ENCODE measurements around the gene B3GALNT2. TPM values are rescaled to one million over a fixed set of nuclear protein-coding genes. Genes with fewer than 3 reads are reported as not detected.

Gene B3GALNT2
- total and polyA plus RNA-seq, 12 donors, result 2.6 to 26.6 (median 21.4) TPM

GRCh38 chr1:235423214-235423652 is 81.0 kb downstream of the B3GALNT2 start:
- intact Hi-C loops (cut with DNase I), result loop anchor here in 1 of 10 donors (5.0 kb wide), 1 partner anchor 171 kb away; no protein-coding TSS in a partner anchor

GRCh38 chr1:235421751-235422150 is 82.5 kb downstream of the B3GALNT2 start:
- DNase-seq (no peak), ATAC-seq (peak in 1 of 8 donors; percentile 24)
- H3K9me3 ChIP-seq, result no peaks in the 10 kb centered on the region
- no peak for TF ChIP-seq CTCF (IDR thresholded peaks at IDR 0.05)
- intact Hi-C loops (cut with DNase I), result loop anchor here in 1 of 10 donors (5.0 kb wide), 1 partner anchor 169 kb away; no protein-coding TSS in a partner anchor
- WGBS, 2 donors, result 49 to 53% methylated on average over 3 of the region's 3 CpGs
- no peak overlapping the region for H3K27ac ChIP-seq
- H3K4me1 ChIP-seq, result peaks cover 0 to 11% (median 4%) of the 10 kb centered on the region in 9 donors
- H3K27me3 ChIP-seq, result no peaks in the 10 kb centered on the region
- H3K36me3 ChIP-seq, result peaks cover 0 to 24% (median 0%) of the 10 kb centered on the region in 9 donors
- H3K4me3 ChIP-seq, result no peak overlapping the region

More at GRCh38 chr1:235423214-235423652, 81.0 kb downstream of the B3GALNT2 start:
- ATAC-seq, result peak in 2 of 8 donors; percentile 9 to 36
- Histone ChIP-seq H3K4me1 (peaks cover 0 to 9% (median 0%) of the 10 kb centered on the region in 9 donors), H3K36me3 (peaks cover 0 to 25% (median 0%) of the 10 kb centered on the region in 9 donors), H3K9me3 (no peaks in the 10 kb centered on the region), H3K27ac (no peak overlapping the region), H3K4me3 (no peak overlapping the region), H3K27me3 (no peaks in the 10 kb centered on the region)
- no peak for TF ChIP-seq CTCF (IDR thresholded peaks at IDR 0.05)
- WGBS, 2 donors, result 57 to 59% methylated on average over 12 of the region's 12 CpGs
- DNase-seq, result no peak

GRCh38 chr1:235417086-235417697 is 87.1 kb downstream of the B3GALNT2 start:
- Histone ChIP-seq H3K9me3 (no peaks in the 10 kb centered on the region), H3K36me3 (peaks cover 0 to 39% (median 0%) of the 10 kb centered on the region in 9 donors), H3K27me3 (no peaks in the 10 kb centered on the region), H3K27ac (no peak overlapping the region), H3K4me1 (peaks cover 0 to 12% (median 3%) of the 10 kb centered on the region in 9 donors), H3K4me3 (no peak overlapping the region)
- WGBS, 2 donors, result 36 to 37% methylated on average over 8 of the region's 8 CpGs
- intact Hi-C loops (cut with DNase I), result loop anchor here in 9 of 10 donors (1.0 to 10.0 kb wide), 12 partner anchors 82 to 1302 kb away; partner anchors contain the start of genes ARID4B (in 5 of the 9) and GGPS1 (in 5 of the 9)
- ATAC-seq (peak; percentile 36 to 72 (median 70)), DNase-seq (peak in 1 of 2 donors; percentile 55)
- TF ChIP-seq CTCF (IDR thresholded peaks at IDR 0.05), result peak; percentile 70 to 92 (median 83)

- H3K27ac ChIP-seq, result no peak overlapping the region
- H3K4me3 ChIP-seq, result no peak overlapping the region
- DNase-seq, result no peak
- intact Hi-C loops (cut with DNase I), result loop anchor here in 9 of 10 donors (1.0 to 10.0 kb wide), 12 partner anchors 82 to 1302 kb away; partner anchors contain the start of genes ARID4B (in 5 of the 9) and GGPS1 (in 5 of the 9)
- H3K9me3 ChIP-seq, result no peaks in the 10 kb centered on the region
- no peaks in the 10 kb centered on the region for H3K27me3 ChIP-seq
- 82 to 87% methylated on average over 1 of the region's 1 CpG for WGBS, 2 donors
- no peak for TF ChIP-seq CTCF (IDR thresholded peaks at IDR 0.05)
- H3K4me1 ChIP-seq, result peaks cover 0 to 12% (median 3%) of the 10 kb centered on the region in 9 donors
- peaks cover 0 to 39% (median 0%) of the 10 kb centered on the region in 9 donors for H3K36me3 ChIP-seq
- ATAC-seq, result peak in 1 of 8 donors; percentile 14
Measured at GRCh38 chr1:235416662-235417049, 87.6 kb downstream of the B3GALNT2 start.
